GM23338 (cell line): ENCODE data around the gene KSR2. TPM values are rescaled to one million over a fixed set of nuclear protein-coding genes. Genes with fewer than 3 reads are reported as not detected.

Experiments used
- ATAC-seq: fragments of 200-7000 bp; cut with Tn5 transposase; 3 replicates; pipeline ENCODE4 v1.9.1; 2020
- DNase-seq: peaks from one replicate; pipeline ENCODE4 v3.0.0-alpha.2; 2015; ENCODE audit warnings: low spot score
- H2AFZ ChIP-seq: fragments of 200-600 bp; sonication (generic); 2 replicates; pipeline ENCODE4 v1.8.0; 2016; ENCODE audit warnings: antibody characterized with exemption, mild to moderate bottlenecking, moderate library complexity
- H3F3A ChIP-seq: fragments of 200-600 bp; sonication (generic); replicated peaks from 2 replicates; pipeline ENCODE4 v1.8.0; 2017; ENCODE audit warnings: antibody characterized with exemption, mixed run types, low read depth
- H3K27ac ChIP-seq: fragments of 200-600 bp; sonication (generic); 2 replicates; pipeline ENCODE4 v1.6.1; 2016; ENCODE audit warnings: low read depth
- H3K27me3 ChIP-seq: fragments of 200-600 bp; sonication (generic); 2 replicates; pipeline ENCODE4 v1.8.0; 2016; ENCODE audit warnings: mild to moderate bottlenecking, mixed run types, moderate library complexity; ENCODE audit not compliant: insufficient read depth
- H3K36me3 ChIP-seq: fragments of 200-600 bp; sonication (generic); 2 replicates; pipeline ENCODE4 v1.8.0; 2016; ENCODE audit warnings: mild to moderate bottlenecking; ENCODE audit not compliant: insufficient read depth
- H3K4me1 ChIP-seq: fragments of 200-600 bp; sonication (generic); 2 replicates; pipeline ENCODE4 v1.8.0; 2016; ENCODE audit warnings: mild to moderate bottlenecking, moderate library complexity; ENCODE audit not compliant: insufficient read depth
- H3K4me2 ChIP-seq: fragments of 200-600 bp; sonication (generic); 2 replicates; pipeline ENCODE4 v1.7.1; 2017; ENCODE audit warnings: mixed run types
- H3K4me3 ChIP-seq: fragments of 200-600 bp; sonication (generic); 2 replicates; pipeline ENCODE4 v1.6.1; 2016; ENCODE audit warnings: mixed run types
- H3K79me2 ChIP-seq: fragments of 200-600 bp; sonication (generic); replicated peaks from 2 replicates; pipeline ENCODE4 v1.8.0; 2017; ENCODE audit warnings: mild to moderate bottlenecking; ENCODE audit not compliant: insufficient read depth
- H3K9me2 ChIP-seq: fragments of 200-600 bp; sonication (generic); 2 replicates; pipeline ENCODE4 v1.8.0; 2017; ENCODE audit not compliant: insufficient read depth
- H4K20me1 ChIP-seq: fragments of 200-600 bp; sonication (generic); replicated peaks from 2 replicates; pipeline ENCODE4 v1.8.0; 2017; ENCODE audit warnings: mild to moderate bottlenecking; ENCODE audit not compliant: insufficient read depth
- H3K27ac Mint-ChIP-seq: 2 replicates; pipeline ENCODE4 v1.8.0; 2020; ENCODE audit warnings: inconsistent platforms, mild to moderate bottlenecking, moderate library complexity, mixed read lengths
- H3K27me3 Mint-ChIP-seq: 3 replicates; pipeline ENCODE4 v1.8.0; 2022; ENCODE audit warnings: low read depth, mild to moderate bottlenecking, moderate library complexity, mixed read lengths, inconsistent platforms; ENCODE audit not compliant: insufficient read depth, poor library complexity
- H3K36me3 Mint-ChIP-seq: 3 replicates; pipeline ENCODE4 v1.8.0; 2021; ENCODE audit warnings: low read depth, mild to moderate bottlenecking, inconsistent platforms, moderate library complexity, mixed read lengths
- H3K4me1 Mint-ChIP-seq: 3 replicates; pipeline ENCODE4 v1.8.0; 2020; ENCODE audit warnings: mild to moderate bottlenecking, inconsistent platforms, mixed read lengths
- H3K4me3 Mint-ChIP-seq: 3 replicates; pipeline ENCODE4 v1.8.0; 2021; ENCODE audit warnings: moderate library complexity, mild to moderate bottlenecking, inconsistent platforms, mixed read lengths
- H3K9me3 Mint-ChIP-seq: 3 replicates; pipeline ENCODE4 v1.8.0; 2020; ENCODE audit warnings: moderate library complexity, mild to moderate bottlenecking, inconsistent platforms, mixed read lengths
- CREB1 ChIP-seq: fragments of 250-450 bp; sonication (Bioruptor Pico); IDR thresholded peaks from 2 replicates; pipeline ENCODE4 v1.5.0; 2020; ENCODE audit warnings: low read depth, mild to moderate bottlenecking, moderate library complexity
- CTCF ChIP-seq, 2 experiments: fragments of 200-600 bp in 1 of 2; sonication (generic) in 1 of 2; conservative IDR thresholded peaks; 2 replicates each; pipeline versions ENCODE4 v1.5.1 to v1.6.1; 2016 to 2017; ENCODE audit warnings: antibody characterized with exemption in 2 of 2, low read depth in 2 of 2, mild to moderate bottlenecking in 2 of 2, moderate library complexity in 1 of 2
- EZH2 ChIP-seq: fragments of 200-600 bp; sonication (generic); IDR thresholded peaks from one replicate; pipeline ENCODE4 v1.8.0; 2017; ENCODE audit warnings: antibody characterized with exemption, mild to moderate bottlenecking, low read depth; ENCODE audit not compliant: unreplicated experiment
- EZH2phosphoT487 ChIP-seq: fragments of 200-600 bp; sonication (generic); IDR thresholded peaks from one replicate; pipeline ENCODE4 v1.8.1; 2018; ENCODE audit warnings: antibody characterized with exemption; ENCODE audit not compliant: unreplicated experiment
- JUNB ChIP-seq: IDR thresholded peaks from one replicate; pipeline ENCODE4 v1.6.1; 2016; ENCODE audit warnings: antibody characterized with exemption; ENCODE audit not compliant: unreplicated experiment
- POLR2AphosphoS5 ChIP-seq: IDR thresholded peaks from 2 replicates; pipeline ENCODE4 v1.6.1; 2016; ENCODE audit warnings: antibody characterized with exemption, low read depth
- REST ChIP-seq: IDR thresholded peaks from one replicate; pipeline ENCODE4 v1.6.1; 2018; ENCODE audit warnings: antibody characterized with exemption; ENCODE audit not compliant: unreplicated experiment
- STAT1 ChIP-seq: IDR thresholded peaks from one replicate; pipeline ENCODE4 v1.6.1; 2016; ENCODE audit warnings: antibody characterized with exemption; ENCODE audit not compliant: unreplicated experiment
- ZNF114 ChIP-seq: fragments of 250-450 bp; sonication (Bioruptor Pico); IDR thresholded peaks from 2 replicates; pipeline ENCODE4 v1.5.0; 2020; ENCODE audit warnings: mild to moderate bottlenecking, moderate library complexity
- ZNF331 ChIP-seq: fragments of 250-450 bp; sonication (Bioruptor Pico); IDR thresholded peaks from 2 replicates; pipeline ENCODE4 v1.5.0; 2020; ENCODE audit warnings: low read depth, mild to moderate bottlenecking, moderate library complexity
- polyA plus RNA-seq: library from polyadenylated mRNA; unstranded; fragments of >200 nt; fragmentation: Nextera tagmentation; extraction: Ambion mirVana; gene quantifications from 2 replicates; pipeline ENCODE4 v1.2.1, GENCODE V29; 2016
- total RNA-seq: library from RNA; depleted of rRNA; stranded (reverse); fragments of >200 nt; shearing (Covaris generic); gene quantifications from 2 replicates; pipeline ENCODE4 v1.2.3, GENCODE V29; 2014

KSR2 gene
- total and polyA plus RNA-seq, 2 experiments from 2014 or later, result 1.1 to 2.7 TPM

GRCh38 chr12:117658226-117658625 lies 310.6 kb downstream of the KSR2 start (continued):
- TF ChIP-seq REST (no peak), ZNF114 (CRISPR knock-in tag) (no peak), ZNF331 (no peak), EZH2phosphoT487 (no peak), EZH2 (no peak), JUNB (no peak)

GRCh38 chr12:117649796-117650195 lies 319.0 kb downstream of the KSR2 start:
- no peaks in the 10 kb centered on the region for H3K36me3 ChIP-seq
- peaks cover 16% of the 10 kb centered on the region for H3K9me3 Mint-ChIP-seq
- H3K79me2 ChIP-seq, result no peaks in the 10 kb centered on the region
- no peak overlapping the region for H3K27ac Mint-ChIP-seq
- no peak overlapping the region for H3K4me3 ChIP-seq
- H3K4me1 ChIP-seq, result peaks cover 4% of the 10 kb centered on the region; the same call in 1 of the 2 replicates
- H3K36me3 Mint-ChIP-seq, result peaks cover 9% of the 10 kb centered on the region; the same call in 1 of the 3 replicates
- no peak overlapping the region for H3K27ac ChIP-seq
- no peaks in the 10 kb centered on the region for H3F3A ChIP-seq
- no peak overlapping the region for H3K4me2 ChIP-seq
- H3K4me1 Mint-ChIP-seq, result peaks cover 4% of the 10 kb centered on the region; the same call in 1 of the 3 replicates
- no peaks in the 10 kb centered on the region for H3K9me2 ChIP-seq
- no peak for DNase-seq
- H3K27me3 ChIP-seq, result no peaks in the 10 kb centered on the region
- no peaks in the 10 kb centered on the region for H3K27me3 Mint-ChIP-seq
- no peak for ATAC-seq
- no peaks in the 10 kb centered on the region for H4K20me1 ChIP-seq
- H2AFZ ChIP-seq, result no peak overlapping the region
- H3K4me3 Mint-ChIP-seq, result no peak overlapping the region
- TF ChIP-seq CREB1, result no peak
- TF ChIP-seq REST, result no peak
- TF ChIP-seq STAT1, result no peak
- TF ChIP-seq POLR2AphosphoS5, result no peak
- no peak for TF ChIP-seq EZH2
- no peak for TF ChIP-seq ZNF114 (CRISPR knock-in tag)
- no peak for TF ChIP-seq JUNB
- no peak for TF ChIP-seq CTCF (conservative IDR thresholded peaks at IDR 0.05; ENCODE audit: low read depth in 2 of 2)
- TF ChIP-seq ZNF331, result no peak
